GM21390 (cell line): ENCODE measurements around the gene ZEB2.

Experiments used
- ATAC-seq: cut with Tn5 transposase; IDR thresholded peaks from one replicate; pipeline ENCODE4 v1.9.1; 2021; ENCODE audit not compliant: unreplicated experiment

The ZEB2 gene

GRCh38 chr2:144453486-144454158, 66.3 kb downstream of the ZEB2 start:
- no peak for ATAC-seq

DNA sequence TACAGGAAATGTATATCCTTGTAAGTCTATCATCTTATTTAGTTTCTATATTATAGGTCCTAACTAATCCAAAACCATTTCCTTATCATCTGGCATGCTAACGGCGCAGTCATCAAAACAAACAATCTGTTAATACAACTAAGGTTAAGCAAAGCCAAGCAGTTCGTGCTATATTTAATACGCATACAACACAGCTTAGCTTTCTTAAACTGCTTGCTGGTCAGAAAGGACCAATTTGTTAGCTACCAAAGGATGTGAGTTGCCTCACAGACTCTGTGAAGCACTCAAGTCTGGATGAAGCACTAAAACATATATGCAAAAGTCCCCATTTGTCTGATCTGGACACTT, 67.0 kb downstream of the ZEB2 start:
- no peak for ATAC-seq

- ATAC-seq = no peak
Observed at GRCh38 chr2:144452169-144452988, 67.5 kb downstream of the ZEB2 start.

- ATAC-seq = no peak
Observed at GRCh38 chr2:144451443-144451842, 68.5 kb downstream of the ZEB2 start.

DNA sequence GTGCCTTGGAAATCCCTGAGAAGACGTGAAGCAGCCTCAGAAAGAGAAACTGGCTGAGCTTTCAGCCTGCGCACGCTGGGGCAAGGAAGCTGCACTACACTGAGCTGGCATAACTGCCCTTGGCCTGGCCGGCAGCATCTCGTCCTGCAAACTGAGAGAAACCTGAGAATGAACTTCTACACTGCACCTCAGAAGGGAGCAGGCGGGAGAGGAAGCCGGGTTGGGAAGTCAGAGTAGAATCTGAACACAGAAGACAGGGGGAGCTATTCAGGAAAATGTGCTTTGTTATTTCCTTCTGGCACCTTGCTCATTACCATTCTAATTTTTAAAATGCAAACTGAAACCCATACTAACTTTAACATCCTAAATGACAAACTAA, 70.9 kb downstream of the ZEB2 start:
- ATAC-seq = no peak

- no peak for ATAC-seq
Observed at GRCh38 chr2:144448389-144449027, 71.4 kb downstream of the ZEB2 start.

- ATAC-seq = no peak
Observed at GRCh38 chr2:144447535-144447934, 72.4 kb downstream of the ZEB2 start.

DNA sequence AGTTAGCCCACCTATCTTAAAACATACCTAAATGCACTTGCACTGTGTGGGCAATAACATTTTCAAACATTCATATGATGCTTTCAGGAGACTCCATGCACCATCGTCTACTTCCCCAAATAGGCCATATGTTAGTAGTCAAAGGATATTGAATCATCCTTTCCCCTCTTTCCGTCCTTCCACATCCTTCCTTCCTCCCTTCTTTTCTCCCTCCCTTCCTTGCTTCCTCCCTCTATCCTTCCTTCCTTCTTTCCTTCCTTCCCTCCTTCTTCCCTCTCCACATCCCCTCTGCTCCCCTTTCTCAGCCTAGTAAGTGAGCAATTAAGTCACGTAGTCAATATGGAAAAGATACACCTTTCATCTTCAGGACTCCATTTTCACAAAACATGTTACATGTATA, 73.8 kb downstream of the ZEB2 start:
- no peak for ATAC-seq

- no peak for ATAC-seq
Observed at GRCh38 chr2:144445196-144445595, 74.7 kb downstream of the ZEB2 start.

- ATAC-seq = no peak
Observed at GRCh38 chr2:144443837-144444817, 75.8 kb downstream of the ZEB2 start.

GRCh38 chr2:144441711-144442141, 78.2 kb downstream of the ZEB2 start:
- no peak for ATAC-seq

GRCh38 chr2:144439993-144440392, 79.9 kb downstream of the ZEB2 start:
- ATAC-seq = no peak

DNA sequence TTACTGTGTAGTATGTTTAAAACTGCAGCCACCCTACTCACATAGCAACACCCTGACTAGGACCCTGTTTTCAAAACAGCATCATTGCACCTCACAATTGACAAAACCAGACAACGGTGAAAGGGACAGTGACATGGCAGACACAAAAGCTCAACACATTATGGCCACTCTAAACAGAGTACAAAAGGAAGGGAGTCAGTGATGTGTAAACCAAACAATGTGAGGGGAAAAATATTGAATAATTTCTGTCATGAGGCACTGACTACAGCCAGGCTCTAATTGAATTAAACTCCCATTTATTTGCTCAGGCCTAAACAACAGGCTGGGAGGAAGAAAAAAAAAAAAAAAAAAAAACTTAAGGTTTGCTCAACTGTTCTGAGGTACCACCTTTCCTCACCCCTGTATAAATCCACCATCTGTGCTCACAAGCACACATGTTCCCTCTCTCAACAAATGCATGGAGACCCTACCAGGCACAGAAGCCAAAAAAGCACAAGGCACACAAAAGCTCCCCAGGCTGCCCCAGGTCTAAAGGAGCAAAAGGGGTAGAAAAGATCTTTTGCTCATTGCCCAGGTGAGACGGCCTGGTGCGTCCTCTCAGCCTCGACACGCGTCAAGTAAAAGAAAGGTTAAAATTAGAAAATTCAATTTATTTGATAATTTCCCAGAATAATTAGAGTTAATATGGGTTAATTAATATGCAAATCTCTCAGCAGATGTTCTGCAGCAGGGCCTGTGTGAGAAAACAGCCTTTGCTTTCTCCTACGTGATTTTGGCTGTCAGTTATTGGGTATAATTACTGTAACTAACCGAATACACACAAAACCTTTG, 80.9 kb downstream of the ZEB2 start:
- no peak for ATAC-seq

GRCh38 chr2:144437636-144438035, 82.3 kb downstream of the ZEB2 start:
- ATAC-seq = no peak

GRCh38 chr2:144434425-144435222, 85.3 kb downstream of the ZEB2 start:
- ATAC-seq = no peak

GRCh38 chr2:144432921-144433320, 87.0 kb downstream of the ZEB2 start:
- ATAC-seq = no peak

DNA sequence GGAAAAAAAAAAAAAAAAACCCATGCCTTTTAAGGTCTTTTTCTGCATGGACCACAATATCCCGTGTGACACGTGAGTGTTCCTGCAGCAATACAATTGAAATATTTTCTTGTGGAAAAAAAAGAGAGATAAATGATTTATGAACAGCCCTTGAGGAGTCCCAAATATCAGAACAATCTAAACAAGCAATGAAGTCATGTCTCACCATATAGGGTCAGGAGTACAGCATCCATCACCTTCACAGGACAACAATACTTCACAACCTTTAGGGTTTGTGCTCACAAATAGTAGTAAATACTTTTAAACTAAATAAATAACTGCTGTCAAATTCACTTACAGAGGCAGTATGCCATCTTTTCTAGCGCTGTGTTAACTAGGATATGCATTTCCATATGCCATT, 87.9 kb downstream of the ZEB2 start:
- ATAC-seq = no peak

DNA sequence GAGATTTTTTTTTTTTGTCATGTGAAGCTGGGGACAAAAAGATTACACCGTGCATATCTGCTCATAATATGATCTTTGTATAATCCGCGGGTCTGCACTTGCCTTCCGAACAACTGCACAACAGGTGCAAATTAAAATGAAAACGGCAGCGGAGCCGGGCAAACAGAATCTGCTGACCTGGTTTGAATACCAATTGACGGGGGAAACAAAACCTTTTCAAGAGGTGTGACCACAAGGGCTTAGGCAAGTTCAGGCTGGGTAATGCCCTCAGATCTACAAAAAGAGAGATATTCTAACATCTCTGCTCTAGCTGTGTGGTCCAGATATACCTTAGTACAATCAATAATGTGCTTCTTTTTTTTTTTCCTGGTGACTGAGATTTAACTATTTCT, 88.5 kb downstream of the ZEB2 start:
- no peak for ATAC-seq

DNA sequence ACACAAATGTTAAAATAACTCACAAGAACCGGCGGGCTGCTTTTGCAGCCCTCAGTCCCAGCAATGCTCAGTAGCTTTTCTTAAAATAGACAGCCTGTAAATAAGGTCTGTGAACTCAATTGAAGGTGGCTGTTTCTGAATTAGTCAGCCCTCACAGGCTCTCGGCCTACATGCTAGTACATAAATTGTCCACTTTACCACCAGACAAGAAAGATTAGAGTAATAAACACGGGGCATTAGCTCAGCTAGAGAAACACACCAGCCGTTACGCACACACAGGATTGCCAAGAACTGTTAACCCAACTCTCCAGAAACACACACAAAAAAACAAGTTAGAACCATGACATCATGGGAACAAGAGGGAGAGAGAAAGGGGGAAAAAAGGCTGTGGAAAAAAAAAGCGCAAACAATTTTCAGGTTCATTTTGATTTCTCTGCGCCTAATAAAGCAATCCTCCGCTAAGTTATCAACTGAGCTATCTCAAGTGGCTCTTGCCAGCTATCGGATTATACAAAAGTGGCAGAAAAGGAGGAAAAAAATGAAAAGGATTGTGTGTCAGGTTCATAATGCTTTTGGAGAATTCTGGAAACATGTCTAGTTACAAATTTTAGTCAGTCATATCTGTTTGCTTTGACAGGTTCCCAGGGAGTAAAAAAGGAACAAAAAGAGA, 89.1 kb downstream of the ZEB2 start:
- ATAC-seq = peak; percentile 98
